ENCODE data around the gene SPATS2L.

- no peak for TF ChIP-seq YY1 (IDR thresholded peaks at IDR 0.05; ENCODE audit: insufficient read depth, insufficient read length)
- TF ChIP-seq ZNF274 (IDR thresholded peaks at IDR 0.05; ENCODE audit: low read depth, low read length) = no peak
- TF ChIP-seq SUZ12 (IDR thresholded peaks at IDR 0.05; ENCODE audit: extremely low read depth, insufficient read depth, insufficient read length) = no peak
Measured at GRCh38 chr2:200506679-200507078, 200.2 kb downstream of the SPATS2L start.

All from NT2/D1 (cell line).